Measurements from ENCODE around the gene FIBCD1. TPM values are rescaled to one million over a fixed set of nuclear protein-coding genes. Genes with fewer than 3 reads are reported as not detected.

FIBCD1 gene
- total and polyA plus RNA-seq, 4 donors: 1.2 to 8.2 (median 4.8) TPM

GRCh38 chr9:130864541-130864940 lies 74.5 kb downstream of the FIBCD1 start:
- Histone ChIP-seq H3K4me1 (ENCODE audit: control insufficient read depth, insufficient read depth, low read length) (peaks cover 39% of the 10 kb centered on the region), H3K4me3 (ENCODE audit: low read depth, low read length) (no peak overlapping the region), H3K9me3 (ENCODE audit: control insufficient read depth, insufficient read depth, low read length) (no peaks in the 10 kb centered on the region), H3K36me3 (ENCODE audit: control insufficient read depth, insufficient read depth, low read length) (peaks cover 31% of the 10 kb centered on the region), H3K27ac (ENCODE audit: low read depth, low read length) (no peak overlapping the region), H3K27me3 (ENCODE audit: control insufficient read depth, insufficient read depth, low read length) (no peaks in the 10 kb centered on the region)
- 89% methylated on average over 5 of the region's 6 CpGs for WGBS (ENCODE audit: insufficient coverage)
- no peak for DNase-seq (ENCODE audit: low read depth in 4 of 6, low spot score in 6 of 6)

GRCh38 chr9:130862747-130863146 lies 76.3 kb downstream of the FIBCD1 start:
- no peak for DNase-seq (ENCODE audit: low read depth in 4 of 6, low spot score in 6 of 6)
- Histone ChIP-seq H3K4me3 (ENCODE audit: low read depth, low read length) (no peak overlapping the region), H3K27ac (ENCODE audit: low read depth, low read length) (peak overlapping the region; percentile 27), H3K4me1 (ENCODE audit: control insufficient read depth, insufficient read depth, low read length) (peaks cover 29% of the 10 kb centered on the region), H3K36me3 (ENCODE audit: control insufficient read depth, insufficient read depth, low read length) (peaks cover 33% of the 10 kb centered on the region), H3K9me3 (ENCODE audit: control insufficient read depth, insufficient read depth, low read length) (no peaks in the 10 kb centered on the region), H3K27me3 (ENCODE audit: control insufficient read depth, insufficient read depth, low read length) (no peaks in the 10 kb centered on the region)
- 82% methylated on average over 23 of the region's 23 CpGs for WGBS (ENCODE audit: insufficient coverage)

GRCh38 chr9:130862217-130862616 lies 76.8 kb downstream of the FIBCD1 start:
- peaks cover 29% of the 10 kb centered on the region for H3K4me1 ChIP-seq (ENCODE audit: control insufficient read depth, insufficient read depth, low read length)
- no peak overlapping the region for H3K4me3 ChIP-seq (ENCODE audit: low read depth, low read length)
- DNase-seq (ENCODE audit: low read depth in 4 of 6, low spot score in 6 of 6): no peak

GRCh38 chr9:130861372-130862180 lies 77.5 kb downstream of the FIBCD1 start:
- no CpG with 5 or more reads among the region's 8 CpGs for WGBS (ENCODE audit: insufficient coverage)
- peaks cover 33% of the 10 kb centered on the region for H3K36me3 ChIP-seq (ENCODE audit: control insufficient read depth, insufficient read depth, low read length)
- H3K27ac ChIP-seq (ENCODE audit: low read depth, low read length): peak overlapping the region; percentile 57
- H3K27me3 ChIP-seq (ENCODE audit: control insufficient read depth, insufficient read depth, low read length): no peaks in the 10 kb centered on the region
- no peak overlapping the region for H3K4me3 ChIP-seq (ENCODE audit: low read depth, low read length)
- H3K9me3 ChIP-seq (ENCODE audit: control insufficient read depth, insufficient read depth, low read length): no peaks in the 10 kb centered on the region
- no peak for DNase-seq (ENCODE audit: low read depth in 4 of 6, low spot score in 6 of 6)
- peaks cover 29% of the 10 kb centered on the region for H3K4me1 ChIP-seq (ENCODE audit: control insufficient read depth, insufficient read depth, low read length)

More at GRCh38 chr9:130862217-130862616, 76.8 kb downstream of the FIBCD1 start:
- Histone ChIP-seq H3K27ac (ENCODE audit: low read depth, low read length) (no peak overlapping the region), H3K9me3 (ENCODE audit: control insufficient read depth, insufficient read depth, low read length) (no peaks in the 10 kb centered on the region), H3K27me3 (ENCODE audit: control insufficient read depth, insufficient read depth, low read length) (no peaks in the 10 kb centered on the region), H3K36me3 (ENCODE audit: control insufficient read depth, insufficient read depth, low read length) (peaks cover 33% of the 10 kb centered on the region)
- 92% methylated on average over 8 of the region's 8 CpGs for WGBS (ENCODE audit: insufficient coverage)

- peaks cover 40% of the 10 kb centered on the region for H3K36me3 ChIP-seq (ENCODE audit: control insufficient read depth, insufficient read depth, low read length)
These were observed 78.4 kb downstream of the FIBCD1 start for GRCh38 chr9:130860458-130861316.

GRCh38 chr9:130858739-130859705 lies 80.0 kb downstream of the FIBCD1 start:
- no peaks in the 10 kb centered on the region for H3K9me3 ChIP-seq (ENCODE audit: control insufficient read depth, insufficient read depth, low read length)
- peak overlapping the region; percentile 59 for H3K27ac ChIP-seq (ENCODE audit: low read depth, low read length)
- no peaks in the 10 kb centered on the region for H3K27me3 ChIP-seq (ENCODE audit: control insufficient read depth, insufficient read depth, low read length)
- WGBS (ENCODE audit: insufficient coverage): 65% methylated on average over 16 of the region's 20 CpGs
- H3K4me3 ChIP-seq (ENCODE audit: low read depth, low read length): no peak overlapping the region
- peaks cover 41% of the 10 kb centered on the region for H3K36me3 ChIP-seq (ENCODE audit: control insufficient read depth, insufficient read depth, low read length)
- no peak for DNase-seq (ENCODE audit: low read depth in 4 of 6, low spot score in 6 of 6)
- peaks cover 28% of the 10 kb centered on the region for H3K4me1 ChIP-seq (ENCODE audit: control insufficient read depth, insufficient read depth, low read length)

More at GRCh38 chr9:130860458-130861316, 78.4 kb downstream of the FIBCD1 start:
- Histone ChIP-seq H3K9me3 (ENCODE audit: control insufficient read depth, insufficient read depth, low read length) (no peaks in the 10 kb centered on the region), H3K27me3 (ENCODE audit: control insufficient read depth, insufficient read depth, low read length) (no peaks in the 10 kb centered on the region), H3K4me3 (ENCODE audit: low read depth, low read length) (no peak overlapping the region), H3K27ac (ENCODE audit: low read depth, low read length) (peak overlapping the region; percentile 67), H3K4me1 (ENCODE audit: control insufficient read depth, insufficient read depth, low read length) (peaks cover 29% of the 10 kb centered on the region)
- 55% methylated on average over 27 of the region's 28 CpGs for WGBS (ENCODE audit: insufficient coverage)
- DNase-seq (ENCODE audit: low read depth in 4 of 6, low spot score in 6 of 6): peak in 1 of 6 donors; percentile 60

- peaks cover 21% of the 10 kb centered on the region for H3K4me1 ChIP-seq (ENCODE audit: control insufficient read depth, insufficient read depth, low read length)
- H3K9me3 ChIP-seq (ENCODE audit: control insufficient read depth, insufficient read depth, low read length): no peaks in the 10 kb centered on the region
- no peaks in the 10 kb centered on the region for H3K27me3 ChIP-seq (ENCODE audit: control insufficient read depth, insufficient read depth, low read length)
- no peak overlapping the region for H3K4me3 ChIP-seq (ENCODE audit: low read depth, low read length)
- H3K27ac ChIP-seq (ENCODE audit: low read depth, low read length): peak overlapping the region; percentile 43
- H3K36me3 ChIP-seq (ENCODE audit: control insufficient read depth, insufficient read depth, low read length): peaks cover 35% of the 10 kb centered on the region
- whole genome bisulfite sequencing (ENCODE audit: insufficient coverage): 43% methylated on average over 17 of the region's 22 CpGs
- DNase-seq (ENCODE audit: low read depth in 4 of 6, low spot score in 6 of 6): peak in 2 of 6 donors; percentile 64 to 82
These were observed 80.9 kb downstream of the FIBCD1 start for GRCh38 chr9:130857864-130858738.

GRCh38 chr9:130856474-130856873 lies 82.6 kb downstream of the FIBCD1 start:
- no CpG with 5 or more reads among the region's 8 CpGs for WGBS (ENCODE audit: insufficient coverage)
- peaks cover 15% of the 10 kb centered on the region for H3K4me1 ChIP-seq (ENCODE audit: control insufficient read depth, insufficient read depth, low read length)
- peaks cover 26% of the 10 kb centered on the region for H3K36me3 ChIP-seq (ENCODE audit: control insufficient read depth, insufficient read depth, low read length)
- H3K4me3 ChIP-seq (ENCODE audit: low read depth, low read length): no peak overlapping the region
- H3K27me3 ChIP-seq (ENCODE audit: control insufficient read depth, insufficient read depth, low read length): no peaks in the 10 kb centered on the region
- no peak for DNase-seq (ENCODE audit: low read depth in 4 of 6, low spot score in 6 of 6)
- H3K27ac ChIP-seq (ENCODE audit: low read depth, low read length): no peak overlapping the region
- no peaks in the 10 kb centered on the region for H3K9me3 ChIP-seq (ENCODE audit: control insufficient read depth, insufficient read depth, low read length)

Measured in spinal cord (tissue), 10 donors.